Erythroblast (primary cell): Measurements from ENCODE around the gene DLL1.

Experiments
- GATA1 ChIP-seq: IDR thresholded peaks from 2 replicates; pipeline ENCODE4 v1.6.1; 2011; ENCODE audit warnings: low read depth, mild to moderate bottlenecking, control low read depth, low read length, moderate library complexity
- POLR2A ChIP-seq: IDR thresholded peaks from 2 replicates; pipeline ENCODE4 v1.6.1; 2011; ENCODE audit warnings: mild to moderate bottlenecking, low read length

- TF ChIP-seq POLR2A: no peak
- TF ChIP-seq GATA1: no peak
Observed at GRCh38 chr6:170260686-170261085, 30.2 kb downstream of the DLL1 start.
